Measurements from ENCODE around the gene BPIFB4.

The BPIFB4 gene

GRCh38 chr20:33130568-33131061 lies 51.2 kb downstream of the BPIFB4 start:
- Histone ChIP-seq H3K36me3 (ENCODE audit: control insufficient read depth in 1 of 2, insufficient read depth in 2 of 2, low read depth in 1 of 2, low read length in 2 of 2) (no peaks in the 10 kb centered on the region), H2BK120ac (ENCODE audit: low read depth, low read length) (no peak overlapping the region), H3K14ac (ENCODE audit: low read length in 2 of 2) (no peak overlapping the region), H4K91ac (ENCODE audit: low read length) (no peak overlapping the region), H2AK5ac (ENCODE audit: low read length, severe bottlenecking) (no peak overlapping the region), H3K9me3 (ENCODE audit: control insufficient read depth, low read length) (no peaks in the 10 kb centered on the region), H3K18ac (ENCODE audit: low read depth in 1 of 2, low read length in 2 of 2) (no peak overlapping the region), H2AFZ (ENCODE audit: low read depth, low read length) (no peak overlapping the region), H2BK12ac (ENCODE audit: low read length in 2 of 2) (no peak overlapping the region), H3K23ac (ENCODE audit: low read length in 2 of 2) (no peak overlapping the region), H2BK5ac (ENCODE audit: low read depth, low read length, poor library complexity, severe bottlenecking) (no peak overlapping the region), H2BK15ac (ENCODE audit: low read depth, poor library complexity, severe bottlenecking) (no peak overlapping the region), H3K4me3 (ENCODE audit: insufficient read depth in 1 of 2, low read depth in 1 of 2, low read length in 2 of 2) (no peak overlapping the region), H3K27me3 (ENCODE audit: control insufficient read depth in 1 of 2, insufficient read depth in 1 of 2, low read length in 2 of 2) (peaks cover 6 to 19% of the 10 kb centered on the region in 2 experiments), H3K4me1 (ENCODE audit: control insufficient read depth, insufficient read depth, low read depth, low read length) (no peaks in the 10 kb centered on the region), H3K4ac (ENCODE audit: low read depth in 1 of 2, low read length in 2 of 2) (no peak overlapping the region), H3K4me2 (ENCODE audit: low read length, poor library complexity, severe bottlenecking) (no peak overlapping the region), H3K79me1 (replicated peaks; ENCODE audit: low read length, poor library complexity, severe bottlenecking) (no peaks in the 10 kb centered on the region), H3K9ac (ENCODE audit: low read length) (no peak overlapping the region), H4K8ac (ENCODE audit: low read length) (no peak overlapping the region), H3K27ac (ENCODE audit: low read length, poor library complexity, severe bottlenecking) (no peak overlapping the region)
- no peak for DNase-seq
- 87% methylated on average over 8 of the region's 9 CpGs for WGBS

- Histone ChIP-seq H4K91ac (ENCODE audit: low read length) (no peak overlapping the region), H3K79me1 (replicated peaks; ENCODE audit: low read length, poor library complexity, severe bottlenecking) (no peaks in the 10 kb centered on the region), H4K8ac (ENCODE audit: low read length) (no peak overlapping the region), H3K4me1 (ENCODE audit: control insufficient read depth, insufficient read depth, low read depth, low read length) (no peaks in the 10 kb centered on the region), H3K4me2 (ENCODE audit: low read length, poor library complexity, severe bottlenecking) (no peak overlapping the region), H3K9me3 (ENCODE audit: control insufficient read depth, low read length) (peaks cover 9% of the 10 kb centered on the region), H3K18ac (ENCODE audit: low read depth in 1 of 2, low read length in 2 of 2) (no peak overlapping the region), H3K9ac (ENCODE audit: low read length) (no peak overlapping the region), H2BK12ac (ENCODE audit: low read length in 2 of 2) (no peak overlapping the region), H2AK5ac (ENCODE audit: low read length, severe bottlenecking) (no peak overlapping the region), H2AFZ (ENCODE audit: low read depth, low read length) (no peak overlapping the region), H3K27ac (ENCODE audit: low read length, poor library complexity, severe bottlenecking) (no peak overlapping the region), H3K14ac (ENCODE audit: low read length in 2 of 2) (no peak overlapping the region), H3K36me3 (ENCODE audit: control insufficient read depth in 1 of 2, insufficient read depth in 2 of 2, low read depth in 1 of 2, low read length in 2 of 2) (no peaks in the 10 kb centered on the region), H2BK120ac (ENCODE audit: low read depth, low read length) (no peak overlapping the region), H2BK5ac (ENCODE audit: low read depth, low read length, poor library complexity, severe bottlenecking) (no peak overlapping the region), H3K27me3 (ENCODE audit: control insufficient read depth in 1 of 2, insufficient read depth in 1 of 2, low read length in 2 of 2) (peaks cover 6 to 13% of the 10 kb centered on the region in 2 experiments), H2BK15ac (ENCODE audit: low read depth, poor library complexity, severe bottlenecking) (no peak overlapping the region), H3K23ac (ENCODE audit: low read length in 2 of 2) (no peak overlapping the region), H3K4me3 (ENCODE audit: insufficient read depth in 1 of 2, low read depth in 1 of 2, low read length in 2 of 2) (no peak overlapping the region), H3K4ac (ENCODE audit: low read depth in 1 of 2, low read length in 2 of 2) (no peak overlapping the region)
- 33% methylated on average over 2 of the region's 5 CpGs for WGBS
- no peak for DNase-seq
Measured at GRCh38 chr20:33131949-33132473, 52.6 kb downstream of the BPIFB4 start.

GRCh38 chr20:33132513-33133372 lies 53.3 kb downstream of the BPIFB4 start:
- H2BK15ac ChIP-seq (ENCODE audit: low read depth, poor library complexity, severe bottlenecking) = no peak overlapping the region
- no peaks in the 10 kb centered on the region for H3K36me3 ChIP-seq (ENCODE audit: control insufficient read depth in 1 of 2, insufficient read depth in 2 of 2, low read depth in 1 of 2, low read length in 2 of 2)
- no peak overlapping the region for H3K18ac ChIP-seq (ENCODE audit: low read depth in 1 of 2, low read length in 2 of 2)
- H3K27ac ChIP-seq (ENCODE audit: low read length, poor library complexity, severe bottlenecking) = no peak overlapping the region
- H3K27me3 ChIP-seq (ENCODE audit: control insufficient read depth in 1 of 2, insufficient read depth in 1 of 2, low read length in 2 of 2) = peaks cover 6 to 13% of the 10 kb centered on the region in 2 experiments
- 58% methylated on average over 14 of the region's 14 CpGs for WGBS
- no peak overlapping the region for H2BK5ac ChIP-seq (ENCODE audit: low read depth, low read length, poor library complexity, severe bottlenecking)
- no peak overlapping the region for H4K8ac ChIP-seq (ENCODE audit: low read length)
- H3K4me2 ChIP-seq (ENCODE audit: low read length, poor library complexity, severe bottlenecking) = no peak overlapping the region
- H3K4ac ChIP-seq (ENCODE audit: low read depth in 1 of 2, low read length in 2 of 2) = no peak overlapping the region
- H3K9ac ChIP-seq (ENCODE audit: low read length) = no peak overlapping the region
- H2AFZ ChIP-seq (ENCODE audit: low read depth, low read length) = no peak overlapping the region
- H2AK5ac ChIP-seq (ENCODE audit: low read length, severe bottlenecking) = no peak overlapping the region
- H2BK12ac ChIP-seq (ENCODE audit: low read length in 2 of 2) = no peak overlapping the region
- no peak overlapping the region for H3K4me3 ChIP-seq (ENCODE audit: insufficient read depth in 1 of 2, low read depth in 1 of 2, low read length in 2 of 2)
- H3K4me1 ChIP-seq (ENCODE audit: control insufficient read depth, insufficient read depth, low read depth, low read length) = no peaks in the 10 kb centered on the region
- no peaks in the 10 kb centered on the region for H3K79me1 ChIP-seq (replicated peaks; ENCODE audit: low read length, poor library complexity, severe bottlenecking)
- H4K91ac ChIP-seq (ENCODE audit: low read length) = no peak overlapping the region
- no peak overlapping the region for H3K23ac ChIP-seq (ENCODE audit: low read length in 2 of 2)
- no peak overlapping the region for H3K14ac ChIP-seq (ENCODE audit: low read length in 2 of 2)
- peaks cover 15% of the 10 kb centered on the region for H3K9me3 ChIP-seq (ENCODE audit: control insufficient read depth, low read length)
- DNase-seq = no peak
- no peak overlapping the region for H2BK120ac ChIP-seq (ENCODE audit: low read depth, low read length)

GRCh38 chr20:33133373-33133941 lies 54.0 kb downstream of the BPIFB4 start:
- Histone ChIP-seq H2BK5ac (ENCODE audit: low read depth, low read length, poor library complexity, severe bottlenecking) (no peak overlapping the region), H3K27ac (ENCODE audit: low read length, poor library complexity, severe bottlenecking) (no peak overlapping the region), H2BK12ac (ENCODE audit: low read length in 2 of 2) (no peak overlapping the region), H4K91ac (ENCODE audit: low read length) (no peak overlapping the region), H3K9ac (ENCODE audit: low read length) (no peak overlapping the region), H2BK15ac (ENCODE audit: low read depth, poor library complexity, severe bottlenecking) (no peak overlapping the region), H3K79me1 (replicated peaks; ENCODE audit: low read length, poor library complexity, severe bottlenecking) (no peaks in the 10 kb centered on the region), H2AK5ac (ENCODE audit: low read length, severe bottlenecking) (no peak overlapping the region), H3K4me2 (ENCODE audit: low read length, poor library complexity, severe bottlenecking) (no peak overlapping the region), H3K14ac (ENCODE audit: low read length in 2 of 2) (no peak overlapping the region), H3K9me3 (ENCODE audit: control insufficient read depth, low read length) (peaks cover 21% of the 10 kb centered on the region), H3K4ac (ENCODE audit: low read depth in 1 of 2, low read length in 2 of 2) (no peak overlapping the region), H3K27me3 (ENCODE audit: control insufficient read depth in 1 of 2, insufficient read depth in 1 of 2, low read length in 2 of 2) (peaks cover 6 to 13% of the 10 kb centered on the region in 2 experiments), H2BK120ac (ENCODE audit: low read depth, low read length) (no peak overlapping the region), H3K4me1 (ENCODE audit: control insufficient read depth, insufficient read depth, low read depth, low read length) (no peaks in the 10 kb centered on the region), H3K4me3 (ENCODE audit: insufficient read depth in 1 of 2, low read depth in 1 of 2, low read length in 2 of 2) (no peak overlapping the region), H3K36me3 (ENCODE audit: control insufficient read depth in 1 of 2, insufficient read depth in 2 of 2, low read depth in 1 of 2, low read length in 2 of 2) (no peaks in the 10 kb centered on the region), H4K8ac (ENCODE audit: low read length) (no peak overlapping the region), H3K23ac (ENCODE audit: low read length in 2 of 2) (no peak overlapping the region), H3K18ac (ENCODE audit: low read depth in 1 of 2, low read length in 2 of 2) (no peak overlapping the region), H2AFZ (ENCODE audit: low read depth, low read length) (no peak overlapping the region)
- DNase-seq = no peak
- 83% methylated on average over 11 of the region's 11 CpGs for WGBS

Data from mesenchymal stem cell (in vitro differentiated cells and primary cell).